ENCODE data around the gene VWA3A. TPM values are rescaled to one million over a fixed set of nuclear protein-coding genes. Genes with fewer than 3 reads are reported as not detected.

VWA3A gene
- total and polyA plus RNA-seq, 12 donors = 0.01 to 1.1 (median 0.28) TPM; not detected in 1

DNA sequence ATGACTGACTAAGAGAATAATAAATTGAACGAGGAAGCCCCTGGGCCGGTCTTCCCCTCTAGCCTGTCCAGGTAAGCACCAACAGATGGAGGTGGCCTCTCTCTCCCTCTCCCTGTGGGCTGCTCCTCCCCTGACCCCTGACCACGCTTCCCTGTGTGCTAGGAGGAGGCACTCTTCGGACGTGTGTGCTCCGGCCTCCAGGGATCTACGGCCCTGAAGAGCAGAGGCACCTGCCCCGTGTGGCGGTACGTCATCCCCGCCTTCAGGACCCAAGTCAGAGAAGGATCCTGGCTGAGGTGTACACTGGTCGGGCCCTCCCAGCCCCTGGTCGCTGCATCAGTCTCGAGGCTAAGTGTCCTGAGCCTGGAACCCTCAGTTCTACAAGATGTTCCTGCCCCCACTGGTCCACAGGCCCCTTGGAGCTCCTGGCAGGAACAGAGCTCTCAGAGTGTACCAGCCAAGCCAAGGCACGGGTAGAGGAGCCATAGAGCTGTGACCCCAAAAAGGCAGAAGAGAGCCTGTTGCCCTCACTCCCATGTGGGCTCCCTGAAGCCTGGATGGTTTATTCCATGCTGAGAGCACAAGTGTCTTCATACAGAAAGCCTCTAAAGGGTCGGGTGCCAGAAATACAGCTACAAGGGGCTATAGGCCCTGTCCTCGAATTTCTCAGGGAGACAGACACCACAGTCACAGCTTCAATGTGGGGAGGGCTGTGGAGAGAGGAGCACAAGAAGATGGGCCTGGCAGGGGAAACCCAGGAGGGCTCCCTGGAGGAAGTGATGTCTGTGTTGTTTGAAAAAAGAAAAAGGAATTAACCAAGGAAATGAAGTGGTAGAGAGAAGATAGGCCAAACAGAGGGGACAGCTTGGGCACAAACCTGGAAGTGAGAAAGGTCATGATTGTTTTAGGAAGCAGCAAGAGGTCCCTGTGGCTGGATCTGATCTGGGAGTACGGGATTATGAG lies 85.9 kb downstream of the VWA3A start:
- Histone ChIP-seq H3K27ac (no peak overlapping the region), H3K36me3 (no peaks in the 10 kb centered on the region), H3K4me1 (no peaks in the 10 kb centered on the region), H3K4me3 (no peak overlapping the region), H3K9me3 (no peaks in the 10 kb centered on the region), H3K27me3 (no peaks in the 10 kb centered on the region)
- intact Hi-C loops (cut with DNase I) = loop anchor here in 1 of 10 donors (5.0 kb wide), 1 partner anchor 71 kb away; no protein-coding TSS in a partner anchor
- WGBS, 2 donors = 80 to 81% methylated on average over 18 of the region's 18 CpGs
- ATAC-seq (no peak), DNase-seq (no peak)
- TF ChIP-seq, protein P1, sequence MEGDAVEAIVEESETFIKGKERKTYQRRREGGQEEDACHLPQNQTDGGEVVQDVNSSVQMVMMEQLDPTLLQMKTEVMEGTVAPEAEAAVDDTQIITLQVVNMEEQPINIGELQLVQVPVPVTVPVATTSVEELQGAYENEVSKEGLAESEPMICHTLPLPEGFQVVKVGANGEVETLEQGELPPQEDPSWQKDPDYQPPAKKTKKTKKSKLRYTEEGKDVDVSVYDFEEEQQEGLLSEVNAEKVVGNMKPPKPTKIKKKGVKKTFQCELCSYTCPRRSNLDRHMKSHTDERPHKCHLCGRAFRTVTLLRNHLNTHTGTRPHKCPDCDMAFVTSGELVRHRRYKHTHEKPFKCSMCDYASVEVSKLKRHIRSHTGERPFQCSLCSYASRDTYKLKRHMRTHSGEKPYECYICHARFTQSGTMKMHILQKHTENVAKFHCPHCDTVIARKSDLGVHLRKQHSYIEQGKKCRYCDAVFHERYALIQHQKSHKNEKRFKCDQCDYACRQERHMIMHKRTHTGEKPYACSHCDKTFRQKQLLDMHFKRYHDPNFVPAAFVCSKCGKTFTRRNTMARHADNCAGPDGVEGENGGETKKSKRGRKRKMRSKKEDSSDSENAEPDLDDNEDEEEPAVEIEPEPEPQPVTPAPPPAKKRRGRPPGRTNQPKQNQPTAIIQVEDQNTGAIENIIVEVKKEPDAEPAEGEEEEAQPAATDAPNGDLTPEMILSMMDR (IDR thresholded peaks at IDR 0.05) = no peak

DNA sequence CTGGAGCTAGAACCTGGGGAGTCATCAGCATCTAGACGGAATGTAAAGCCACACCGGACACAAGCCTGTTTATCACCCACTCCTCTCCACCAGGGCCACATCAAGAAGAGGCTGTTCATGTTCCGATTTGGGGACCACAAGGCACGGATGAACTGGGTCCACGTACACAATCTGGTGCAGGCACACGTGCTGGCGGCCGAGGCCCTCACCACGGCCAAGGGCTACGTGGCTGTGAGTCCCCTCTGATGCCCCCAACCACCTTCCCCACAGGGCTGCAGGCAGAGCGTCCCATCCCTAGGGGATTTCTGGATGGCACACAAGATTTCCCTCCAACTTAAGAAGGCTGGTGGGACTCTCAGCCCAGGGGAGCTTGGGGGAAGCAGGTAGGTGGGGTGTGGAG lies 89.1 kb downstream of the VWA3A start:
- intact Hi-C loops (cut with DNase I) = loop anchor here in 5 of 10 donors (10.0 kb wide), 4 partner anchors 87 to 1027 kb away; partner anchors contain the start of genes DNAH3 (in 1 of the 5), LDAF1 (in 1 of the 5) and VWA3A (in 1 of the 5)

DNA sequence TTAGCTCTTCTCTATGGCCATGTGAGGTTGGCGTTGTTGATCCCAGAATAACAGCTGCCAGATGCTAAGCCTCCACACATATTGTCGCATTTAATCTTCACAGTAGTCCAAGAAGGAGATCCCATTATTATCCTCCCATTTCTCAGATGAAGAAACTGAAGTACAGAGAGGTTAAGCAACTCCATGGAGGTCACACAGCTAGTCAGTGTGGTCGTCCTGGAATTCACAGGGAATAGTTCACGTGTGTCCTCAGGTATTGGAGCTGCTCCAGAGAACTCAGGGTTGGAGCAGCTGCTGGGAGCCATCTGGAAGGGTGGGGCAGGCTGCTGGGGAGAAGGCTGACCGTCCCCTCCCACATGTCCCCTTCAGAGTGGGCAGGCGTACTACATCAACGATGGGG lies 89.5 kb downstream of the VWA3A start:
- Histone ChIP-seq H3K4me3 (no peak overlapping the region), H3K27me3 (no peaks in the 10 kb centered on the region), H3K9me3 (no peaks in the 10 kb centered on the region), H3K36me3 (no peaks in the 10 kb centered on the region), H3K4me1 (no peaks in the 10 kb centered on the region), H3K27ac (no peak overlapping the region)
- no peak for DNase-seq
- intact Hi-C loops (cut with DNase I) = loop anchor here in 5 of 10 donors (10.0 kb wide), 4 partner anchors 87 to 1027 kb away; partner anchors contain the start of genes DNAH3 (in 1 of the 5), LDAF1 (in 1 of the 5) and VWA3A (in 1 of the 5)
- no peak for ATAC-seq
- TF ChIP-seq, protein P1 (IDR thresholded peaks at IDR 0.05) = no peak
- WGBS, 2 donors = 81 to 85% methylated on average over 7 of the region's 7 CpGs

More for the DNA sequence above, 89.1 kb downstream of the VWA3A start:
- Histone ChIP-seq H3K9me3 (no peaks in the 10 kb centered on the region), H3K36me3 (no peaks in the 10 kb centered on the region), H3K4me1 (no peaks in the 10 kb centered on the region), H3K27me3 (no peaks in the 10 kb centered on the region), H3K27ac (no peak overlapping the region), H3K4me3 (no peak overlapping the region)
- ATAC-seq (no peak), DNase-seq (no peak)
- TF ChIP-seq, protein P1 (IDR thresholded peaks at IDR 0.05) = no peak
- 89 to 91% methylated on average over 11 of the region's 11 CpGs for WGBS, 2 donors

DNA sequence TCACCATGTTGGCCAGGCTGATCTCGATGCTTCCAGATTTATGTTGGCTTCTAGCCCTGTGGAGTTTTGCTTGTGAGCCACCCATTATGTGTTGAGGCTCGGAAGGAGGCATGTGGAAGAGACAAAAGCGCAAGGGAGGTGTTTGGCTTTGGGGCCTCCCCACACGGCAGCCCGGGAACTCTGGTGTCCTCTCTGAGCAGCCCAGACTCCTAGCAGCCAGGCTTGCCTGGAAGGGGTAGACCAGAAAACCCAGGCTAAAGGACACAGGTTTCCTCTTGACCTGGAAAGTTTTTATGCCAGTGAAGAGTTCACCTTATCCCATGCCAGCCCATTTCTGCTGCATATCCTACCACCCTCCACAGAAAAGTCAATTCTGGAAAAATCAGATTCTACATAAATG lies 91.0 kb downstream of the VWA3A start:
- H3K27me3 ChIP-seq = no peaks in the 10 kb centered on the region
- no peak overlapping the region for H3K27ac ChIP-seq
- H3K36me3 ChIP-seq = no peaks in the 10 kb centered on the region
- no peaks in the 10 kb centered on the region for H3K9me3 ChIP-seq
- ATAC-seq = no peak
- DNase-seq = no peak
- 90% methylated on average over 5 of the region's 5 CpGs for WGBS, 2 donors
- H3K4me1 ChIP-seq = peaks cover 0 to 4% (median 2%) of the 10 kb centered on the region in 9 donors
- no peak overlapping the region for H3K4me3 ChIP-seq
- intact Hi-C loops (cut with DNase I) = loop anchor here in 5 of 10 donors (10.0 kb wide), 4 partner anchors 89 to 1029 kb away; partner anchors contain the start of genes DNAH3 (in 1 of the 5), LDAF1 (in 1 of the 5) and VWA3A (in 1 of the 5)
- TF ChIP-seq, protein P1 (IDR thresholded peaks at IDR 0.05) = no peak
